22Rv1 (cell line): Measurements from ENCODE around the gene LSAMP.

Experiments
- H3K27ac ChIP-seq: fragments of 450-650 bp; 2 replicates; pipeline ENCODE4 v1.5.1; 2017
- ZFX ChIP-seq: fragments of 450-650 bp; IDR thresholded peaks from 2 replicates; pipeline ENCODE4 v1.6.1; 2017; ENCODE audit warnings: antibody characterized with exemption, borderline replicate concordance
- TF ChIP-seq, protein P1 (sequence below): fragments of 450-650 bp; IDR thresholded peaks from 2 replicates; pipeline ENCODE4 v1.5.1; 2017; ENCODE audit warnings: mild to moderate bottlenecking

Gene LSAMP

DNA sequence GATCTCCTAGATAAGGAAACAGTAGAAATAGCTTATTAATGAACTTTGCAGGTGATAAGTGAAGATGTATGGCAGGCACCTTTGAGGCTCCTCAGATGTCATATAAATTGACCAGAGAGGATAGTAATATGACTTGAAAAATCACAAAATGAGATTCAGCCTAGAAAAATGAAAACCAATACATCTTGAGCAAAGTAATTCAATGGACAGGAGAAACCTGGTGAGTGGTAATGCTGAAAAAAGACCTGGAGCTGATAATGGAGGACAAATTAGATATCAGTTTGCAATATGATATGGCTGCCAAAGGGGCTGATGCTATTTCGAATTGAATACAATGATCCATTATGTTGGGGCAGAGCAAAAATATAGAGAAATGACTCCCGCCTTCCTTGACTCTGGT is 103.9 kb downstream of the LSAMP start:
- H3K27ac ChIP-seq, result no peak overlapping the region
- no peak for TF ChIP-seq ZFX

DNA sequence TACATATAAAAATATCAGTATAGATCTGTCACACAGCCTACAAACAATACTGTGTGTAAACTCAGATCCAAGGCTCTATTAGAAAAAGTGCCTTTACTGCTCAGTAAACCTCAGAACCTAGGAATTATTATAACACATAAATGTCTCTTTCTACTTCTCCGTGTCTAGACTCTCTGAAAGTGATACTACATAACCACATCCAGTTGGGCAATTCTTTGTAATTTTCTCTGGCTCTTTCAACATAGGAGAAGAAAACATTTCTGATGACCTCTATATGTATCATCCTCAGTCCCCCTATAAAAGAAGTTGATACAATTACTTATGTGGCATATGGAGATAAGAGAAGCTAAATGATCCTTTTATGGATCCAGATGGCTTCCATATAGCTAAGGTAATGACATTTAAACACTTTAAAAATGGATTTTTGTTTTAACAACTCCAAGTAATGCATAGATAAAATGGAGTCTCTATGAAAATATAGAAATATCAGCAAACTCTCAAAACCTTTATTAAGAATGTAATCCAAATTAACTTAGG is 104.5 kb downstream of the LSAMP start:
- no peak for TF ChIP-seq ZFX
- TF ChIP-seq, protein P1, sequence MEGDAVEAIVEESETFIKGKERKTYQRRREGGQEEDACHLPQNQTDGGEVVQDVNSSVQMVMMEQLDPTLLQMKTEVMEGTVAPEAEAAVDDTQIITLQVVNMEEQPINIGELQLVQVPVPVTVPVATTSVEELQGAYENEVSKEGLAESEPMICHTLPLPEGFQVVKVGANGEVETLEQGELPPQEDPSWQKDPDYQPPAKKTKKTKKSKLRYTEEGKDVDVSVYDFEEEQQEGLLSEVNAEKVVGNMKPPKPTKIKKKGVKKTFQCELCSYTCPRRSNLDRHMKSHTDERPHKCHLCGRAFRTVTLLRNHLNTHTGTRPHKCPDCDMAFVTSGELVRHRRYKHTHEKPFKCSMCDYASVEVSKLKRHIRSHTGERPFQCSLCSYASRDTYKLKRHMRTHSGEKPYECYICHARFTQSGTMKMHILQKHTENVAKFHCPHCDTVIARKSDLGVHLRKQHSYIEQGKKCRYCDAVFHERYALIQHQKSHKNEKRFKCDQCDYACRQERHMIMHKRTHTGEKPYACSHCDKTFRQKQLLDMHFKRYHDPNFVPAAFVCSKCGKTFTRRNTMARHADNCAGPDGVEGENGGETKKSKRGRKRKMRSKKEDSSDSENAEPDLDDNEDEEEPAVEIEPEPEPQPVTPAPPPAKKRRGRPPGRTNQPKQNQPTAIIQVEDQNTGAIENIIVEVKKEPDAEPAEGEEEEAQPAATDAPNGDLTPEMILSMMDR, result no peak
- H3K27ac ChIP-seq, result no peak overlapping the region

DNA sequence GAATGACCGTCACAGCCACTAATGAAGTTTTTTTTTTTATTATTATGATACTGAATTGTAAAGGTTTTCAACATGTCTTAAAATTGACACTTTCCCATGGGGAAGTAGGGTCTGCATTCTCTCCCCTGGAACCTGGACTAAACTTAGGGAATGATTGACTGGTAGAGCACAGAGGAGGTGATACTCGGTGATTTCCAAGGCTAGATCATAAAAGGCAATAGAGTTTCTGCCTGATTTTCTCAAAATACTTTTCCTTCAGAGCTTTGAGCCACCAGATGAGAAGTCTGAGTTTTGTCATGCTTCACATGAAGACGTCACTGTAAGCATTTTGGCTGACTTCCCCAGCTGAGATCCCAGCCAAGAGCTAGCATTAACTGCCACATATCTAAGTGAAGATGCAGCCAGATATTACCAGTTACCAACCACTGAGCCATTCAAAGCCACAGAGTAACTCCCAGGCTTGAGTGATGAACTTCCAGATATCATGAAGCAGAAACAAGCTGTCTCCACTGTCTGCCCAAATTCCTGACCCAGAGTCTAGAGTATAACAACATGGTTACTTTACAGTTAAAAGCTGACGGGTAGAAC is 105.8 kb downstream of the LSAMP start:
- no peak for TF ChIP-seq ZFX
- TF ChIP-seq, protein P1, result no peak
- no peak overlapping the region for H3K27ac ChIP-seq

DNA sequence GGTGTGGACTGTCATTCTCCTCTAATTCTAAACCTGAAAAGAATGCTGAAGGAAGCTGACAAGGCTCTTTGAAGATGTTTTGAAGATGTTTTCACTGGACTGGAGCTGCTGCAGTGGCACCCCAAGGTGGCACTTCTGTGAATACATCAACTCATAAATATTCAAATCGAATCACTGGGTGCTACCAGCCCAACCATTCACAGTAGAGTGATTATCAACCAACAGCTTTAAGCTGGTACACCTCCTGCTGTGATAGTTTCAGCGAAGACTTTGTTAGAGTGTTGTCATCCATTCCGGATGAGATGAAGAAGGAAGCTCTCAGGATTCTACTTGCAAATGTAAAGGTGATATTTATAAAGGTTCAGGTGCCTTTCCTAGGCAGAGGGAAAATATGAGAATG is 106.6 kb downstream of the LSAMP start:
- no peak overlapping the region for H3K27ac ChIP-seq
- TF ChIP-seq, protein P1, result no peak
- no peak for TF ChIP-seq ZFX

DNA sequence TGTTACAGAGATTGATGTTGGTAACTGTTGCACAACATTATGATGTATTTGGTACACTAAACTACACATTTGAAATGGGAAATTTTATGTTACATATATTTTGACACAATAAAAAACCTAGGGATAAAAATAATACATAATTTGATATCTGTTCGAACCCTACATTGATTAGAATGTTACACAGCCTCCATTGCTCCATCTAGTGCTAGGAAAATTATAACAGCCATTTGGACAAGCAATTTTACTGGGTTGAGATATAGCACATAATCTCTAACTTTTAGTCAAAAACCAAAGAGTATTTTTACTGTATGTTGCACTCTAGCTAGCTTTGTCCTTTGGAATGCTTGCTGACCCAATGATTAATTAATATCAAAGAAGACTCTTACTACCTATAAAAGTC is 108.1 kb downstream of the LSAMP start:
- H3K27ac ChIP-seq, result no peak overlapping the region
- TF ChIP-seq, protein P1, result peak; percentile 46; the same call in 1 of the 2 replicates
- no peak for TF ChIP-seq ZFX

DNA sequence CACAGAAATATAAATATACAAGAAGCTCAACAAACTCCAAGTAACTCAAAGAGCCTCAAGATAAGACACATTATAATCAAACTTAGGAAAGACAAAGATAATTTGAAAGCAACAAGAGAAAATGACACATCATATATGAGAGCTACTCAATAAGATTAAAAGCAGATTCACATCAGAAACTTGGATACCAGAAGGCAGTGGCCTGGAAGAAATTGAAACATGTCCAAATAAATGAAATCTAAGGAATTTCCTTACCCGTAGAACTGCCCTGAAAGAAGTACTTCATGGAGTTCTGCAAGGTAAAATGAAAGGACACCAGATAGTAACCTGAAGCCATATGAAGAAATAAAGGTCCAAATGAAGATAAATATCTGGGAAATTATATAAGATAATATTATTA is 113.9 kb downstream of the LSAMP start:
- H3K27ac ChIP-seq, result no peak overlapping the region
- no peak for TF ChIP-seq ZFX
- TF ChIP-seq, protein P1, result no peak

DNA sequence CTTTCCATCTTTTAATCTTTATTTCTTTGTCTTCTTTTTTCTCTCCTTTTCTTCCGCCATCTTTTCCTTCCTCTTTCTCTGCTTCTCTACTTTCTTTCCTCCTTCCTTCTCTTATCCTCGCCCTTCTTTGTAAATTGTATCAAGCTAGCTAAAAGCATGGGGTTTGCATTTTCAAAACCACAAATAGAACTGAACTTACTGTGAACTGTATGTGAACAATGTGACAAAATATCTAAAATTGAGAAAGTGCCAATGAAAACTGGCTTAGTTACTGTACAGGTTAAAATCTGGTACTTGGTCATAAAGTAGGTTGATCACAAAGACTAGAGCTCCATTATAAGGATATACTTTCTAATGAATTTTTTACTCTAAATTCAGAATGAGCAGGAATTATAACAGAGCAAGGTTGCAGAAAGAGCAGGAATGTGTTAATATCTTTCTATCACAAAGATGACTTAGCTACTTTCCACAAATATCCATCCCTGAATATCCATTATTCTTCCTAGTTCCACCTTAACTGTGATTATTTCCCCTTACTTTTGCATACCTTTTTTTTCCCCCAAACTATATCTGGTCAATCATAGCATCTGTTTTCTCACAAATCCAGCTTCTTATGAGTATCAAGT is 122.4 kb downstream of the LSAMP start:
- H3K27ac ChIP-seq, result no peak overlapping the region
- TF ChIP-seq, protein P1, result no peak
- TF ChIP-seq ZFX, result no peak
